K562 (cell line): ENCODE data around the gene ETV4. TPM values are rescaled to one million over a fixed set of nuclear protein-coding genes. Genes with fewer than 3 reads are reported as not detected.

Experiments used
- ATAC-seq: fragments of 200-7000 bp; cut with Tn5 transposase; 3 replicates; pipeline ENCODE4 v1.9.1; 2020; ENCODE audit warnings: moderate library complexity
- BruUV-seq: library from RNA; stranded (reverse); fragments of 400-500 nt; replicated peaks from 2 replicates; lab custom pipeline; 2021; lab: Mats Ljungman, UMichigan
- CTCF ChIA-PET: fragments of 300-600 bp; formaldehyde crosslinking; extraction: SDS; loops from one replicate; lab custom pipeline; 2021; ENCODE audit warnings: low intra/inter-chr PET ratio; lab: Yijun Ruan, JAX
- POLR2A ChIA-PET: fragments of 300-600, 350-650 bp; sonication (Branson Sonifier 250); formaldehyde crosslinking; extraction: SDS; loops from one replicate; lab custom pipeline; 2021; ENCODE audit warnings: antibody characterized with exemption, inconsistent platforms; lab: Yijun Ruan, JAX
- DNase-seq, 4 experiments: peaks; one replicate each; pipeline versions ENCODE4 v3.0.0 to v3.0.0-alpha.2; 2011 to 2018; ENCODE audit warnings: low spot score in 3 of 4, mixed read lengths in 3 of 4; ENCODE audit errors: extremely low read depth in 1 of 4
- FAIRE-seq: peaks from 2 replicates; lab custom pipeline; 2011; peaks lifted over from hg19 to GRCh38; lab: Jason Lieb, UNC
- H2AFZ ChIP-seq: 2 replicates; pipeline ENCODE4 v1.6.0; 2011; ENCODE audit warnings: low read depth, low read length, control low read depth, inconsistent platforms
- H3K27ac ChIP-seq: fragments of 200-600 bp; 3 replicates; pipeline ENCODE4 v1.8.0; 2011; ENCODE audit warnings: low read depth, mild to moderate bottlenecking, control low read depth, inconsistent platforms, low read length, moderate library complexity, mixed read lengths; ENCODE audit errors: extremely low read depth
- H3K27me3 ChIP-seq, 2 experiments: fragments of 300-600 bp in 1 of 2; 2 replicates in 1 of 2; 3 replicates in 1 of 2; pipeline versions ENCODE4 v1.6.0 to v1.8.0; 2011; ENCODE audit warnings: inconsistent platforms in 2 of 2, low read length in 2 of 2, mild to moderate bottlenecking in 1 of 2, mixed read lengths in 1 of 2, moderate library complexity in 1 of 2; ENCODE audit not compliant: control insufficient read depth in 2 of 2, insufficient read depth in 2 of 2
- H3K36me3 ChIP-seq: fragments of 300-600 bp; 3 replicates; pipeline ENCODE4 v1.8.0; 2011; ENCODE audit warnings: mild to moderate bottlenecking, low read length, inconsistent platforms; ENCODE audit not compliant: control insufficient read depth, insufficient read depth
- H3K4me1 ChIP-seq, 2 experiments: fragments of 200-600 bp in 1 of 2; replicated peaks in 1 of 2; 2 replicates in 1 of 2; 3 replicates in 1 of 2; pipeline versions ENCODE4 v1.5.1 to v1.8.0; 2011; ENCODE audit warnings: inconsistent platforms in 2 of 2, low read length in 2 of 2, mild to moderate bottlenecking in 1 of 2, mixed read lengths in 1 of 2, moderate library complexity in 1 of 2; ENCODE audit not compliant: control insufficient read depth in 2 of 2, insufficient read depth in 2 of 2
- H3K4me2 ChIP-seq: 2 replicates; pipeline ENCODE4 v1.6.1; 2011; ENCODE audit warnings: low read length, control low read depth, inconsistent platforms, mixed read lengths; ENCODE audit not compliant: insufficient read depth
- H3K4me3 ChIP-seq: fragments of 200-600 bp; sonication (generic), shearing (Covaris generic); 2 replicates; pipeline ENCODE4 v1.5.1; 2016; ENCODE audit warnings: control low read depth, inconsistent platforms
- H3K79me2 ChIP-seq: fragments of 200-600 bp; 3 replicates; pipeline ENCODE4 v1.8.0; 2011; ENCODE audit warnings: low read length, inconsistent platforms; ENCODE audit not compliant: control insufficient read depth, insufficient read depth
- H3K9ac ChIP-seq, 2 experiments: 2 replicates each; pipeline versions ENCODE4 v1.6.0 to v1.6.1; 2011; ENCODE audit warnings: low read depth in 2 of 2, low read length in 2 of 2, control low read depth in 1 of 2, inconsistent platforms in 1 of 2, mild to moderate bottlenecking in 1 of 2, mixed read lengths in 1 of 2; ENCODE audit not compliant: insufficient read depth in 1 of 2
- H3K9me1 ChIP-seq: one replicate; pipeline ENCODE4 v1.6.0; 2011; ENCODE audit warnings: inconsistent platforms, mild to moderate bottlenecking, low read length, moderate library complexity; ENCODE audit not compliant: control insufficient read depth, insufficient read depth
- H3K9me3 ChIP-seq: replicated peaks from 2 replicates; pipeline ENCODE4 v1.5.1; 2011; ENCODE audit warnings: low read depth, low read length, inconsistent platforms; ENCODE audit not compliant: control insufficient read depth, insufficient read depth
- H4K20me1 ChIP-seq: replicated peaks from 2 replicates; pipeline ENCODE4 v1.6.1; 2011; ENCODE audit warnings: low read length, inconsistent platforms, mixed read lengths; ENCODE audit not compliant: control insufficient read depth, insufficient read depth
- ARID2 ChIP-seq: fragments of 450-650 bp; IDR thresholded peaks from 2 replicates; pipeline ENCODE4 v1.6.1; 2017; ENCODE audit warnings: antibody characterized with exemption, mild to moderate bottlenecking
- CC2D1A ChIP-seq: fragments of 450-650 bp; IDR thresholded peaks from 2 replicates; pipeline ENCODE4 v1.6.1; 2017; ENCODE audit warnings: mild to moderate bottlenecking
- CCNT2 ChIP-seq: IDR thresholded peaks from 2 replicates; pipeline ENCODE4 v1.6.1; 2011; ENCODE audit warnings: borderline replicate concordance, low read depth, mild to moderate bottlenecking, moderate library complexity, mixed read lengths, low read length; ENCODE audit not compliant: insufficient read length; ENCODE audit errors: extremely low read depth
- EHMT2 ChIP-seq: fragments of 450-650 bp; IDR thresholded peaks from 2 replicates; pipeline ENCODE4 v1.6.1; 2018; ENCODE audit warnings: antibody characterized with exemption
- RFX1 ChIP-seq: fragments of 450-650 bp; IDR thresholded peaks from 2 replicates; pipeline ENCODE4 v1.6.1; 2016; ENCODE audit warnings: mild to moderate bottlenecking, moderate library complexity
- TRIM28 ChIP-seq: fragments of 450-650 bp; IDR thresholded peaks from 2 replicates; pipeline ENCODE4 v1.6.1; 2017
- ZBTB7A ChIP-seq: IDR thresholded peaks from 2 replicates; pipeline ENCODE4 v1.6.1; 2011; ENCODE audit warnings: low read depth, mild to moderate bottlenecking, low read length, moderate library complexity, borderline replicate concordance; ENCODE audit not compliant: control insufficient read depth
- ZNF764 ChIP-seq: fragments of 250-450 bp; sonication (Bioruptor Pico); IDR thresholded peaks from 2 replicates; pipeline ENCODE4 v1.4.0; 2020; ENCODE audit warnings: low read depth, mild to moderate bottlenecking, moderate library complexity
- WGBS: fragments of 100-300 bp; shearing (Covaris generic); methylation state at CpG from one replicate; pipeline ENCODE4 v1.1.6; 2016; ENCODE audit warnings: low coverage, mixed read lengths; ENCODE audit not compliant: insufficient coverage; ENCODE audit errors: missing lambda C conversion rate; 5-methylcytosine and 5-hydroxymethylcytosine counted together
- in situ Hi-C: fragments of 300-500 bp; cut with MboI; formaldehyde crosslinking; loops from 4 replicates; pipeline ENCODE4 v1.15.0; 2018; ENCODE audit warnings: inconsistent platforms, mixed read lengths
- intact Hi-C: fragments of 100-400 bp; cut with micrococcal nuclease; formaldehyde crosslinking; loops from 2 replicates; pipeline ENCODE4 v1.14.2; 2022
- polyA plus RNA-seq, 8 experiments: library from polyadenylated mRNA; depleted of rRNA in 4 of 8; stranded (reverse) in 5 of 8; unstranded in 3 of 8; fragments of >200 nt; fragmentation: Nextera tagmentation in 2 of 8; fragmentation: Illumina TruSeq in 1 of 8; extraction: Ambion mirVana in 2 of 8; extraction: Trizol in 1 of 8; gene quantifications; 2 replicates each; pipeline versions ENCODE4 v1.2.1 to v1.2.3, GENCODE V29; 2011 to 2014; ENCODE audit warnings: inconsistent platforms in 1 of 8, missing spikeins in 1 of 8
- total RNA-seq, 7 experiments: library from RNA; depleted of rRNA in 6 of 7; stranded (reverse); fragments of >200 nt in 6 of 7; fragmentation: Illumina TruSeq in 2 of 7; extraction: Trizol in 2 of 7; gene quantifications; 2 replicates each; pipeline versions ENCODE4 v1.2.1 to v1.2.3, GENCODE V29; 2011 to 2021; ENCODE audit warnings: low replicate concordance in 1 of 7
- TF ChIP-seq, protein P1 (sequence below), 2 experiments: IDR thresholded peaks in 1 of 2; conservative IDR thresholded peaks in 1 of 2; 2 replicates each; pipeline ENCODE4 v1.6.1; 2016; ENCODE audit warnings: low read depth in 2 of 2, mild to moderate bottlenecking in 1 of 2, missing compliant biosample characterization in 1 of 2, missing genetic modification characterization in 1 of 2, moderate library complexity in 1 of 2
- TF ChIP-seq, protein P2 (sequence below): sonication (generic); formaldehyde crosslinking; IDR thresholded peaks from 2 replicates; pipeline ENCODE4 v1.8.1; 2023; ENCODE audit warnings: mild to moderate bottlenecking, missing genetic modification reagents
- TF ChIP-seq, protein P3 (sequence below), 2 experiments: IDR thresholded peaks; 2 replicates each; pipeline ENCODE4 v1.6.1; 2011; ENCODE audit warnings: borderline replicate concordance in 1 of 2, control low read depth in 1 of 2, low read depth in 1 of 2, low read length in 1 of 2, mild to moderate bottlenecking in 1 of 2, mixed read lengths in 1 of 2, moderate library complexity in 1 of 2; ENCODE audit not compliant: insufficient read depth in 1 of 2, insufficient read length in 1 of 2, poor library complexity in 1 of 2, severe bottlenecking in 1 of 2; ENCODE audit errors: extremely low read depth in 1 of 2

The ETV4 gene
- total and polyA plus RNA-seq, 9 of the 15 experiments (the other 6 are each of a cell fraction or from before 2014, with no cell fraction given): 5.5 to 66.3 (median 28.2) TPM

DNA sequence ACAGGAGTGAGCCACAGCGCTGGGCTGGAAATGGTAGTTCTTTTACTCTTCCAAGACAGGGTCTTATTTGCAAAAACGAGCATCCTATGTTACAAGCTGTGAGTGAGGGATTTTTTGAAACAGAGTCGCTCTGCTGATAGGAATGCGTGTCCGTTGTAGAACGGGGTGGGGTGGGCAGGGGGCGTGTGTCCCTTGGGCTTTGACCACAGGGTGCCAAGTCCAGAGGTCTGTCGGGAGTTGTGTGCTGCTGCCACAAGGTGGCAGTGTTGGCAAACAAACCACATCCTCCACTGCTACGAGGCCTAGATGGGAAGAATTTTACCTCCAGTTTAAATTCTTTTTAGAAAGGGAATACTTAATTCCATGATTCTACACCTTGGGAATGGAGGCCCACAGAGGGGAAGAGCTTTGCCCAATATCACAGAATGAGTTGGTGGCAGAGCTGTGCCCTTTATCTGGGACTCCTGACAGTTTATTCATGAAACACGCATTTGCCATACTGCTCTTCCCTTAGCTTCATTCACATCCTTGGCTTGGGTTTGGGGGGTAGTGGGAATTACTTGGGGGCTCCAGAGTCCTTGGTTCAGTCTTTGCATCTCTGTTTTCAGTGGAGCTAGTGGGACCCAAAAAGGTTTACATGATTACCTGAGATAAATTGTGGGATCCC is 30.6 kb upstream of the ETV4 start:
- Histone ChIP-seq H3K9me3 (no peaks in the 10 kb centered on the region), H3K9ac (no peak overlapping the region), H3K4me3 (no peak overlapping the region), H2AFZ (no peak overlapping the region; the same call in 1 of the 2 replicates), H3K79me2 (no peaks in the 10 kb centered on the region), H4K20me1 (no peaks in the 10 kb centered on the region; the same call in 1 of the 2 replicates), H3K27me3 (peaks cover 22 to 33% of the 10 kb centered on the region in 2 experiments; a peak in 4 of 5 replicates), H3K27ac (no peak overlapping the region), H3K4me1 (no peaks in the 10 kb centered on the region), H3K9me1 (peaks cover 3% of the 10 kb centered on the region), H3K36me3 (no peaks in the 10 kb centered on the region), H3K4me2 (no peak overlapping the region)
- POLR2A ChIA-PET: interaction anchor here (0.7 to 1.1 kb wide), 2 partner anchors 19 to 97 kb away, joined by 4 to 5 read pairs; no protein-coding TSS in a partner anchor
- intact Hi-C loops (loop anchor here (1.0 to 2.0 kb wide), 4 partner anchors 56 to 184 kb away; no protein-coding TSS in a partner anchor), in situ Hi-C loops (loop anchor here (5.0 kb wide), 2 partner anchors 96 to 186 kb away; no protein-coding TSS in a partner anchor)
- ATAC-seq (peak; percentile 99), DNase-seq (peak; percentile 80 to 93 (median 89)), FAIRE-seq (peak; percentile 98)
- CTCF ChIA-PET: interaction anchor here (0.6 to 2.3 kb wide), 5 partner anchors 14 to 464 kb away, joined by 3 to 37 read pairs (median 9); no protein-coding TSS in a partner anchor
- 22% methylated on average over 7 of the region's 10 CpGs for WGBS
- BruUV-seq: no TSS peak
- TF ChIP-seq CCNT2: no peak
- TF ChIP-seq, protein P1, sequence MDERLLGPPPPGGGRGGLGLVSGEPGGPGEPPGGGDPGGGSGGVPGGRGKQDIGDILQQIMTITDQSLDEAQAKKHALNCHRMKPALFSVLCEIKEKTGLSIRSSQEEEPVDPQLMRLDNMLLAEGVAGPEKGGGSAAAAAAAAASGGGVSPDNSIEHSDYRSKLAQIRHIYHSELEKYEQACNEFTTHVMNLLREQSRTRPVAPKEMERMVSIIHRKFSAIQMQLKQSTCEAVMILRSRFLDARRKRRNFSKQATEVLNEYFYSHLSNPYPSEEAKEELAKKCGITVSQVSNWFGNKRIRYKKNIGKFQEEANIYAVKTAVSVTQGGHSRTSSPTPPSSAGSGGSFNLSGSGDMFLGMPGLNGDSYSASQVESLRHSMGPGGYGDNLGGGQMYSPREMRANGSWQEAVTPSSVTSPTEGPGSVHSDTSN (CRISPR knock-in tag; IDR thresholded peaks at IDR 0.05; ENCODE audit: low read depth): no peak
- TF ChIP-seq, protein P1 (tag; conservative IDR thresholded peaks at IDR 0.05; ENCODE audit: low read depth): no peak
- TF ChIP-seq TRIM28: no peak
- TF ChIP-seq CC2D1A: 0 out of 2 replicates have a peak, but pooled peaks have one; percentile 52
- no peak for TF ChIP-seq ZNF764 (CRISPR knock-in tag)
- TF ChIP-seq EHMT2: no peak
- TF ChIP-seq, protein P2, sequence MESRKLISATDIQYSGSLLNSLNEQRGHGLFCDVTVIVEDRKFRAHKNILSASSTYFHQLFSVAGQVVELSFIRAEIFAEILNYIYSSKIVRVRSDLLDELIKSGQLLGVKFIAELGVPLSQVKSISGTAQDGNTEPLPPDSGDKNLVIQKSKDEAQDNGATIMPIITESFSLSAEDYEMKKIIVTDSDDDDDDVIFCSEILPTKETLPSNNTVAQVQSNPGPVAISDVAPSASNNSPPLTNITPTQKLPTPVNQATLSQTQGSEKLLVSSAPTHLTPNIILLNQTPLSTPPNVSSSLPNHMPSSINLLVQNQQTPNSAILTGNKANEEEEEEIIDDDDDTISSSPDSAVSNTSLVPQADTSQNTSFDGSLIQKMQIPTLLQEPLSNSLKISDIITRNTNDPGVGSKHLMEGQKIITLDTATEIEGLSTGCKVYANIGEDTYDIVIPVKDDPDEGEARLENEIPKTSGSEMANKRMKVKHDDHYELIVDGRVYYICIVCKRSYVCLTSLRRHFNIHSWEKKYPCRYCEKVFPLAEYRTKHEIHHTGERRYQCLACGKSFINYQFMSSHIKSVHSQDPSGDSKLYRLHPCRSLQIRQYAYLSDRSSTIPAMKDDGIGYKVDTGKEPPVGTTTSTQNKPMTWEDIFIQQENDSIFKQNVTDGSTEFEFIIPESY (CRISPR knock-in tag): no peak
- no peak for TF ChIP-seq RFX1
- TF ChIP-seq, protein P3, sequence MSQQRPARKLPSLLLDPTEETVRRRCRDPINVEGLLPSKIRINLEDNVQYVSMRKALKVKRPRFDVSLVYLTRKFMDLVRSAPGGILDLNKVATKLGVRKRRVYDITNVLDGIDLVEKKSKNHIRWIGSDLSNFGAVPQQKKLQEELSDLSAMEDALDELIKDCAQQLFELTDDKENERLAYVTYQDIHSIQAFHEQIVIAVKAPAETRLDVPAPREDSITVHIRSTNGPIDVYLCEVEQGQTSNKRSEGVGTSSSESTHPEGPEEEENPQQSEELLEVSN (IDR thresholded peaks at IDR 0.05; ENCODE audit: borderline replicate concordance in 1 of 2, extremely low read depth in 1 of 2, insufficient read depth in 1 of 2, insufficient read length in 1 of 2, low read depth in 1 of 2, low read length in 1 of 2, poor library complexity in 1 of 2, severe bottlenecking in 1 of 2): no peak
- peak; percentile 72; the same call in 1 of the 2 replicates for TF ChIP-seq ARID2
- peak; percentile 87 for TF ChIP-seq ZBTB7A
